GM12892 (cell line): Measurements from ENCODE around the gene TEFM.
A peak's percentile ranks its signal among the peaks of the same experiment; 100 is the strongest.
"Not testable (repeated sequence)": the region's sequence is repeated elsewhere in the genome, so short reads cannot be mapped to it uniquely, and the experiment has no call there.

ENCODE experiments used
- DNase-seq: peaks from one replicate; pipeline ENCODE4 v3.0.0; 2011; ENCODE audit not compliant: insufficient read length
- FAIRE-seq: peaks from 2 replicates; lab custom pipeline; 2011; peaks lifted over from hg19 to GRCh38; lab: Jason Lieb, UNC
- POLR2A ChIP-seq: IDR thresholded peaks from 2 replicates; pipeline ENCODE4 v1.6.1; 2011; ENCODE audit warnings: low read depth, low read length, control low read depth
- POLR2AphosphoS5 ChIP-seq: IDR thresholded peaks from 2 replicates; pipeline ENCODE4 v1.6.1; 2011; ENCODE audit warnings: low read depth, low read length, control low read depth
- TAF1 ChIP-seq: IDR thresholded peaks from 2 replicates; pipeline ENCODE4 v1.6.1; 2011; ENCODE audit warnings: low read depth, mild to moderate bottlenecking, control low read depth, low read length, borderline replicate concordance

The TEFM gene

DNA sequence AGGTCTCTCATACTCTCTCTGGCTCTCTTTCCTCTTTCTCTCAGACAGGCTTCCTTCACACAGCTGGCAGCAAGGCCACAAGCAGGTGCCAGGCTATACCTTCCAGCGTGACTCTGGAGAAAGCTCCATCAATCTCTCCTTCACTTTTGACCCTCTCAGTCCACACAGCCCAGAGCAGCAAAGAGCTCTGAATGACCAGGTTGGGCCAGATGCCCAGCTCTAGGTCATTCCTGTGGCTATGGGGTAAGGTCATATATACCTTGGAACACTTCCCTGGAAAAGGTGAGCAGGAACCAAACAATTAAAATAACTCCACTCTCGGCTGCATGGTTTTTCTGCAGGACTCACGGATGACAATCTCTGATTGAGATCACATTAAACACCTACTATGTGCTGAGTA, 24.5 kb upstream of the TEFM start:
- TF ChIP-seq POLR2A (no peak), TAF1 (no peak), POLR2AphosphoS5 (no peak)
- FAIRE-seq, result no peak

DNA sequence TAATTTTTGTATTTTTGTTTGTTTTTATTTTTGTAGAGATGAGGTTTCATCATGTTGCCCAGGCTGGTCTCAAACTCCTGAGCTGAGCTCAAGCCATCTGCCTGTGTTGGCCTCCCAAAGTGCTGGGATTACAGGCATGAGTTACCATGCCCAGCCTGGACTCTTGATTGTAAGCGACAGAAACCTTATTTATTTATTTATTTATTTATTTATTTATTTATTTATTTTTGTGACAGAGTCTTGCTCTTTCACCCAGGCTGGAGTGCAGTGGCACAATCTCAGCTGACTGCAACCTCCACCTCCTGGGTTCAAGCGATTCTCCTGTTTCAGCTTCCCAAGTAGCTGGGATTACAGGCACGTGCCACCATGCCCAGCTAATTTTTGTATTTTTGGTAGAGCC, 23.8 kb upstream of the TEFM start:
- FAIRE-seq, DNase-seq: not testable (repeated sequence)

More for the DNA sequence above, 24.5 kb upstream of the TEFM start:
- no peak for DNase-seq

DNA sequence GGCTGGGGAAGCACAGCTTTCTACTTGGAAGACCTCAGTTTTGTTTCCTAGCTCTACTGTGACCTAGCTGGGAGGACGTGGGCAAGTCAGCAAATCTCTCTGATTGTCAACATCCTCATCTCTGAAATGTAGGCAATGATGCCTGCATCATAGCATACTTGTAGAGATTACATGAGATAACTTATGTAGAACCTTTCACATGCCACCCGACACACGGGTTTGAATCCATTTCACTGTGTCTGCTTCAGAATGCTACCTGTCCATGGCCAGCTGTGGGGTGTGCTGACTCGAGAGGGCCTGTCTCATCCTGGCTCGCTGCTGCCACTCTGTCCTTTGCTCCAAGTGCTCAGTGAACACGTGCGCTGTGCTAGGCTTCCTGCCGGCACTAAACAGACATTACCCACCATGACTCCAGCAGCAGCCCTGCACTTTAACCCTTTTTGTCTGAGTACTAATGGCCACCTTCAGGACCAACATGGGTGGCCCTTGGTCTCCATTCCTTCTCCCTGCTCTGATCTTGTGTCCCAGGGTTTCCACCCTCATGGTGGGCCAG, 23.1 kb upstream of the TEFM start:
- no peak for FAIRE-seq

GRCh38 chr17:30928584-30928983, 22.5 kb upstream of the TEFM start:
- DNase-seq (no peak), FAIRE-seq (no peak)
- no peak for TF ChIP-seq TAF1
- TF ChIP-seq POLR2A, result no peak
- no peak for TF ChIP-seq POLR2AphosphoS5

More for the DNA sequence above, 23.1 kb upstream of the TEFM start:
- no peak for DNase-seq
- no peak for TF ChIP-seq TAF1
- no peak for TF ChIP-seq POLR2A
- TF ChIP-seq POLR2AphosphoS5, result no peak

DNA sequence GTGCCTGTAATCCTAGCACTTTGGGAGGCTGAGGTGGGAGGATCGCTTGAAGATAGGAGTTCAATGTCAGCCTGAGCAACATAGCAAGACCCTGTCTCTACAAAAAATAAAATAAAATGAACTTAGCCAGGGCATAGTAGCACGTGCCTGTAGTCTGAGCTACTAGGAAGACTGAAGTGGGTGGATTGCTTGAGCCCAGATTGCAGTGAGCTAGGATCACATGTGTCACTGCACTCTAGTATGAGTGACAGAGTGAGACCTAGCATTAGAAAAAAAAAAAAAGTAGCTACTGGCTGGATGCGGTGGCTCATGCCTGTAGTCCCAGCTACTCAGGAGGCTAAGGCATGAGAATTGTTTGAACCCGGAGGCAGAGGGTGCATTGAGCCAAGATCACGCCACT, 21.7 kb upstream of the TEFM start:
- DNase-seq, result no peak
- TF ChIP-seq POLR2A (no peak), TAF1 (no peak), POLR2AphosphoS5 (no peak)
- FAIRE-seq, result no peak

DNA sequence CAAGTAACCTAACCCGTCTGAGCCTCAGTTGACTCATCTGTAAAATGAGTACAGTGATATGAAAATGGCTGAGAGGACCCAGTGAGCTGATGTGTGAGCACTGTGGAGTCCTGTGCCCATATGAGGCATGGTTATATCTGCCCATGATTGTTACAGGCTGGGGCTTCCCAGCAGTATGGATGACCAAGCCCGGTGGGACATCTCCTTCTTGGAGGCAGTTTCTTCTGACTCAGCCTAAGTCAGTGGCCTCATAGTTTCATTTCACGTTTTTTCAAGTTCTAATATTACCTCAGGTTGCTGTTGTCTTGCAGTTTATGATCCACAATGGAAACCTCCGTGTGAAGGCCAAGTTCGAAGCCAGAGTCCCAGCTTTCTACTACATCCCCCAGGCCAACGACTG, 20.5 kb upstream of the TEFM start:
- TF ChIP-seq POLR2AphosphoS5 (no peak), TAF1 (no peak), POLR2A (no peak)
- DNase-seq (no peak), FAIRE-seq (peak; percentile 69)

GRCh38 chr17:30924341-30924740, 18.3 kb upstream of the TEFM start:
- no peak for FAIRE-seq
- TF ChIP-seq POLR2AphosphoS5 (no peak), POLR2A (no peak), TAF1 (no peak)
- DNase-seq, result no peak

- FAIRE-seq (no peak), DNase-seq (peak; percentile 42)
- no peak for TF ChIP-seq POLR2A
- TF ChIP-seq TAF1, result no peak
- no peak for TF ChIP-seq POLR2AphosphoS5
Observed at GRCh38 chr17:30922235-30923030, 16.4 kb upstream of the TEFM start.

- FAIRE-seq (no peak), DNase-seq (peak; percentile 45)
- TF ChIP-seq POLR2AphosphoS5 (no peak), TAF1 (no peak), POLR2A (no peak)
Observed at GRCh38 chr17:30921544-30922196, 15.6 kb upstream of the TEFM start, which contains the start of gene ADAP2. Gene ADAP2, plus strand, starts transcription at chr17:30921945. Its CDS starts 70 bp downstream, at chr17:30922015.

DNA sequence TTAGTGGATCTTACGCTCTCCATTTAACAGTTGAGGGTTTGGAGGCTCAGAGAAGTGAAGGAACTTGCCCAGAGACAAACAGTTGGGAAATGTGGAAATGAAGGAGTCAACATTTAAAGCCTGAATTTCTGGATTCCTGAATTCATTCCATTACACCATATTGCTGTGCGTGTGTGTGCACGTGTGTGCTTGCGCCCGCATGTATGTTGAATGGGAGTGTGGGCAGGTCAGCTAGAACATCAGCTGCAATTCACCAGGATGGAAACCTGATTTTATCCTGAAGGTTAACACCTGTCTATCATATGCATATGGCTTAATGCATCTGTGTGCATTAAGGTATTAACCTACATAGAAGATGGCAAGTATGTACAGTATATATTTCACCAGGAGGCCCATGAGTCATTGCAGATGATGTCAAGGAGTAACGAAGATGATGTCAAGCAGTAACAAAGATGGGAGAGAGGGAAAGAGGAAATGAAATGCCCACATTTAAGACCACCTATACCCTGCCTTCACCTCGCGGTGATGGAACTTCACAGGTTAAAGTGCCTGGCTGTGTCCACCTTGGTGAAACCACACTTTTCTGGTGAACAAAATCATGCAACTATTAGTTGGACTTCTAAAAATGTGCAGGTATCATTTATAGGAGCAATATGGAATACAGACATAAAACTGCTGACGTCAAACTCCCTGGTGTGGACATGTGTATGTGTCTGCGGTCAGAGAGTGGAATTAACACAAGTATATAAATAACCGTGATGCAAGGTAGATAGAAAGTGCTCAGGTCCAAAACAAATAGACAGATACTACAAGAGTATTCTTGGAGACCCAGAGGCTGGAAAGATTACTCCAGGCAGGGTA, 14.9 kb upstream of the TEFM start:
- DNase-seq, result no peak
- no peak for TF ChIP-seq TAF1
- FAIRE-seq, result peak; percentile 61

DNA sequence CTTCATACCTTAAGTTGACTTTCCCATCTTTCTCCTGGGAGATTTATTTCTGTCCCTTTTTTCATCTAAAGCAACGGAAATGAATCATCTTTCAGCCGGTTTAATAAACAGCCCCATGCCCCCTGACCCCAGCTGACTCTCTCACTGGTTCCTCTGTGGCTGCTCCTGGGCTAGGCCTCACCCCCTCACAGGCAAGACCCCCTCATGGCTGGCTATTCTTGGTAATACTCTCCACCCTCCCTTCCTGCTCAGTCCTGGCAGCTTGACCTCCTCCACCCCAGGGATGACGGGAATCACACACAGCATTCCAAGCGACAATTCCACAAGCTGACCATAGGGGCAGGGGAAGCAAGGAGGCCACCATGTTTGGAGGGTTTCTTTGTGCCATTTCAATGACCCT, 14.2 kb upstream of the TEFM start:
- TF ChIP-seq TAF1, result no peak
- TF ChIP-seq POLR2AphosphoS5, result no peak
- no peak for TF ChIP-seq POLR2A
- FAIRE-seq, result no peak

More for the DNA sequence above, 14.2 kb upstream of the TEFM start:
- DNase-seq, result no peak
